Measurements from ENCODE around the gene CEPT1.
"Not testable (repeated sequence)": the region's sequence is repeated elsewhere in the genome, so short reads cannot be mapped to it uniquely, and the experiment has no call there.

Gene CEPT1

GRCh38 chr1:111213412-111213811 lies 73.4 kb downstream of the CEPT1 start:
- no peak overlapping the region for H3K4me3 ChIP-seq (ENCODE audit: low read depth, low read length)

GRCh38 chr1:111214074-111214801 lies 74.2 kb downstream of the CEPT1 start:
- no peaks in the 10 kb centered on the region for H3K4me1 ChIP-seq (ENCODE audit: control insufficient read depth, insufficient read depth, low read length, unreplicated experiment)
- no peaks in the 10 kb centered on the region for H3K79me2 ChIP-seq (ENCODE audit: control insufficient read depth, insufficient read depth, low read length, unreplicated experiment)
- H3K36me3 ChIP-seq (ENCODE audit: insufficient read depth, low read length) = no peaks in the 10 kb centered on the region
- H3K27me3 ChIP-seq (ENCODE audit: insufficient read depth, low read length) = peaks cover 34% of the 10 kb centered on the region
- H3K4me3 ChIP-seq (ENCODE audit: low read depth, low read length) = no peak overlapping the region
- H3K27ac ChIP-seq (ENCODE audit: low read depth, low read length) = no peak overlapping the region
- no peak overlapping the region for H2AFZ ChIP-seq (ENCODE audit: low read length, unreplicated experiment)

More at GRCh38 chr1:111213412-111213811, 73.4 kb downstream of the CEPT1 start:
- no peaks in the 10 kb centered on the region for H3K79me2 ChIP-seq (ENCODE audit: control insufficient read depth, insufficient read depth, low read length, unreplicated experiment)
- no peak overlapping the region for H2AFZ ChIP-seq (ENCODE audit: low read length, unreplicated experiment)
- H3K27ac ChIP-seq (ENCODE audit: low read depth, low read length) = no peak overlapping the region
- H3K27me3 ChIP-seq (ENCODE audit: insufficient read depth, low read length) = peaks cover 42% of the 10 kb centered on the region
- H3K36me3 ChIP-seq (ENCODE audit: insufficient read depth, low read length) = no peaks in the 10 kb centered on the region
- H3K4me1 ChIP-seq (ENCODE audit: control insufficient read depth, insufficient read depth, low read length, unreplicated experiment) = no peaks in the 10 kb centered on the region

- Histone ChIP-seq H3K79me2 (ENCODE audit: control insufficient read depth, insufficient read depth, low read length, unreplicated experiment) (no peaks in the 10 kb centered on the region), H3K27ac (ENCODE audit: low read depth, low read length) (no peak overlapping the region), H3K27me3 (ENCODE audit: insufficient read depth, low read length) (peaks cover 27% of the 10 kb centered on the region), H2AFZ (ENCODE audit: low read length, unreplicated experiment) (no peak overlapping the region), H3K36me3 (ENCODE audit: insufficient read depth, low read length) (no peaks in the 10 kb centered on the region), H3K4me3 (ENCODE audit: low read depth, low read length) (no peak overlapping the region), H3K4me1 (ENCODE audit: control insufficient read depth, insufficient read depth, low read length, unreplicated experiment) (no peaks in the 10 kb centered on the region)
Observed at GRCh38 chr1:111214884-111215283, 74.9 kb downstream of the CEPT1 start.

- H3K36me3 ChIP-seq (ENCODE audit: insufficient read depth, low read length); H2AFZ ChIP-seq (ENCODE audit: low read length, unreplicated experiment); H3K27ac ChIP-seq (ENCODE audit: low read depth, low read length); H3K79me2 ChIP-seq (ENCODE audit: control insufficient read depth, insufficient read depth, low read length, unreplicated experiment); H3K4me3 ChIP-seq (ENCODE audit: low read depth, low read length); H3K4me1 ChIP-seq (ENCODE audit: control insufficient read depth, insufficient read depth, low read length, unreplicated experiment): not testable (repeated sequence)
- H3K27me3 ChIP-seq (ENCODE audit: insufficient read depth, low read length) = peaks cover 24% of the 10 kb centered on the region
Observed at GRCh38 chr1:111215285-111215684, 75.3 kb downstream of the CEPT1 start.

GRCh38 chr1:111216751-111217150 lies 76.7 kb downstream of the CEPT1 start:
- Histone ChIP-seq H3K4me3 (ENCODE audit: low read depth, low read length) (no peak overlapping the region), H3K36me3 (ENCODE audit: insufficient read depth, low read length) (no peaks in the 10 kb centered on the region), H3K4me1 (ENCODE audit: control insufficient read depth, insufficient read depth, low read length, unreplicated experiment) (no peaks in the 10 kb centered on the region), H2AFZ (ENCODE audit: low read length, unreplicated experiment) (no peak overlapping the region), H3K79me2 (ENCODE audit: control insufficient read depth, insufficient read depth, low read length, unreplicated experiment) (no peaks in the 10 kb centered on the region), H3K27ac (ENCODE audit: low read depth, low read length) (no peak overlapping the region), H3K27me3 (ENCODE audit: insufficient read depth, low read length) (peaks cover 17% of the 10 kb centered on the region)

- Histone ChIP-seq H3K4me1 (ENCODE audit: control insufficient read depth, insufficient read depth, low read length, unreplicated experiment) (no peaks in the 10 kb centered on the region), H3K36me3 (ENCODE audit: insufficient read depth, low read length) (no peaks in the 10 kb centered on the region), H2AFZ (ENCODE audit: low read length, unreplicated experiment) (no peak overlapping the region)
Observed at GRCh38 chr1:111217183-111217910, 77.3 kb downstream of the CEPT1 start.

GRCh38 chr1:111218701-111219556 lies 78.9 kb downstream of the CEPT1 start:
- Histone ChIP-seq H3K27ac (ENCODE audit: low read depth, low read length) (no peak overlapping the region), H3K4me3 (ENCODE audit: low read depth, low read length) (no peak overlapping the region), H3K4me1 (ENCODE audit: control insufficient read depth, insufficient read depth, low read length, unreplicated experiment) (no peaks in the 10 kb centered on the region), H3K79me2 (ENCODE audit: control insufficient read depth, insufficient read depth, low read length, unreplicated experiment) (no peaks in the 10 kb centered on the region), H3K36me3 (ENCODE audit: insufficient read depth, low read length) (no peaks in the 10 kb centered on the region), H2AFZ (ENCODE audit: low read length, unreplicated experiment) (no peak overlapping the region), H3K27me3 (ENCODE audit: insufficient read depth, low read length) (peaks cover 8% of the 10 kb centered on the region; the same call in 1 of the 2 replicates)

More at GRCh38 chr1:111217183-111217910, 77.3 kb downstream of the CEPT1 start:
- Histone ChIP-seq H3K4me3 (ENCODE audit: low read depth, low read length) (no peak overlapping the region), H3K27ac (ENCODE audit: low read depth, low read length) (no peak overlapping the region), H3K79me2 (ENCODE audit: control insufficient read depth, insufficient read depth, low read length, unreplicated experiment) (no peaks in the 10 kb centered on the region), H3K27me3 (ENCODE audit: insufficient read depth, low read length) (peaks cover 13% of the 10 kb centered on the region)

- Histone ChIP-seq H3K4me3 (ENCODE audit: low read depth, low read length) (no peak overlapping the region), H3K79me2 (ENCODE audit: control insufficient read depth, insufficient read depth, low read length, unreplicated experiment) (no peaks in the 10 kb centered on the region), H3K36me3 (ENCODE audit: insufficient read depth, low read length) (no peaks in the 10 kb centered on the region), H3K4me1 (ENCODE audit: control insufficient read depth, insufficient read depth, low read length, unreplicated experiment) (no peaks in the 10 kb centered on the region), H3K27me3 (ENCODE audit: insufficient read depth, low read length) (peaks cover 8% of the 10 kb centered on the region; the same call in 1 of the 2 replicates), H3K27ac (ENCODE audit: low read depth, low read length) (no peak overlapping the region), H2AFZ (ENCODE audit: low read length, unreplicated experiment) (no peak overlapping the region)
Observed at GRCh38 chr1:111219557-111220286, 79.7 kb downstream of the CEPT1 start.

- Histone ChIP-seq H3K36me3 (ENCODE audit: insufficient read depth, low read length) (no peaks in the 10 kb centered on the region), H3K4me3 (ENCODE audit: low read depth, low read length) (no peak overlapping the region), H3K79me2 (ENCODE audit: control insufficient read depth, insufficient read depth, low read length, unreplicated experiment) (no peaks in the 10 kb centered on the region), H3K27me3 (ENCODE audit: insufficient read depth, low read length) (peaks cover 8% of the 10 kb centered on the region; the same call in 1 of the 2 replicates), H3K27ac (ENCODE audit: low read depth, low read length) (no peak overlapping the region), H2AFZ (ENCODE audit: low read length, unreplicated experiment) (no peak overlapping the region), H3K4me1 (ENCODE audit: control insufficient read depth, insufficient read depth, low read length, unreplicated experiment) (no peaks in the 10 kb centered on the region)
Observed at GRCh38 chr1:111220302-111220890, 80.4 kb downstream of the CEPT1 start.

GRCh38 chr1:111221276-111221632 lies 81.2 kb downstream of the CEPT1 start:
- no peak overlapping the region for H2AFZ ChIP-seq (ENCODE audit: low read length, unreplicated experiment)
- H3K4me1 ChIP-seq (ENCODE audit: control insufficient read depth, insufficient read depth, low read length, unreplicated experiment) = no peaks in the 10 kb centered on the region
- H3K4me3 ChIP-seq (ENCODE audit: low read depth, low read length) = no peak overlapping the region
- peaks cover 8% of the 10 kb centered on the region; the same call in 1 of the 2 replicates for H3K27me3 ChIP-seq (ENCODE audit: insufficient read depth, low read length)
- no peak overlapping the region for H3K27ac ChIP-seq (ENCODE audit: low read depth, low read length)
- H3K36me3 ChIP-seq (ENCODE audit: insufficient read depth, low read length) = no peaks in the 10 kb centered on the region
- H3K79me2 ChIP-seq (ENCODE audit: control insufficient read depth, insufficient read depth, low read length, unreplicated experiment) = no peaks in the 10 kb centered on the region

Data from ACC112 (cell line).